GM19452 (cell line): ENCODE measurements around the gene TAGLN3.
A peak's percentile ranks its signal among the peaks of the same experiment; 100 is the strongest.

ENCODE experiments used
- ATAC-seq: cut with Tn5 transposase; IDR thresholded peaks from one replicate; pipeline ENCODE4 v1.9.1; 2021; ENCODE audit not compliant: unreplicated experiment

The TAGLN3 gene

GRCh38 chr3:112043621-112044201 lies 45.0 kb downstream of the TAGLN3 start:
- peak; percentile 93 for ATAC-seq

GRCh38 chr3:112046599-112046998 lies 47.9 kb downstream of the TAGLN3 start:
- no peak for ATAC-seq

- ATAC-seq, result no peak
Measured at GRCh38 chr3:112047264-112047663, 48.5 kb downstream of the TAGLN3 start.

- no peak for ATAC-seq
Measured at GRCh38 chr3:112048911-112049310, 50.2 kb downstream of the TAGLN3 start.

- no peak for ATAC-seq
Measured at GRCh38 chr3:112053229-112053628, 54.5 kb downstream of the TAGLN3 start.

GRCh38 chr3:112056451-112056929 lies 57.8 kb downstream of the TAGLN3 start:
- no peak for ATAC-seq

- ATAC-seq, result no peak
Measured at GRCh38 chr3:112059497-112059896, 60.8 kb downstream of the TAGLN3 start.

GRCh38 chr3:112061152-112061551 lies 62.4 kb downstream of the TAGLN3 start:
- ATAC-seq, result no peak
